ENCODE data around the gene PLCB2.

The PLCB2 gene

DNA sequence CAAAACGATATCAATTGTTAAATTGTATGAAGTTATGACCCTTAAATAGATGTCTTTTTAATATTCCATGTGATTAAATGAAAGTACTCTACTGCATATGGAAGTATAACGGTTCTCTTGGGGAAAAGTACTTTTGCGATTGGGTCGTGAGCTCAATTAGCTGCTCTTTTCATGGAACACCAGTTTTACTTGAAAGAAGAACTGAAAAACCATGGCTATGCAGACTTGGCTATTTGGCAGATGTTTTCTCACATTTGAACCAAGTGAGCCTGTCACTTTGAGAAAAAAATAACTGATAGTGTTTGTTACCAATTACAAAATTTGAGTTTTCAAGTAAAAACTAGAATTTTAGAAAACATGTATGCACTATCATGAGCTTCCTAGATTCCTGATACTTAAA is 9.8 kb upstream of the PLCB2 start:
- FAIRE-seq (no peak), DNase-seq (ENCODE audit: insufficient read length, low spot score) (no peak)
- TF ChIP-seq, protein P1, sequence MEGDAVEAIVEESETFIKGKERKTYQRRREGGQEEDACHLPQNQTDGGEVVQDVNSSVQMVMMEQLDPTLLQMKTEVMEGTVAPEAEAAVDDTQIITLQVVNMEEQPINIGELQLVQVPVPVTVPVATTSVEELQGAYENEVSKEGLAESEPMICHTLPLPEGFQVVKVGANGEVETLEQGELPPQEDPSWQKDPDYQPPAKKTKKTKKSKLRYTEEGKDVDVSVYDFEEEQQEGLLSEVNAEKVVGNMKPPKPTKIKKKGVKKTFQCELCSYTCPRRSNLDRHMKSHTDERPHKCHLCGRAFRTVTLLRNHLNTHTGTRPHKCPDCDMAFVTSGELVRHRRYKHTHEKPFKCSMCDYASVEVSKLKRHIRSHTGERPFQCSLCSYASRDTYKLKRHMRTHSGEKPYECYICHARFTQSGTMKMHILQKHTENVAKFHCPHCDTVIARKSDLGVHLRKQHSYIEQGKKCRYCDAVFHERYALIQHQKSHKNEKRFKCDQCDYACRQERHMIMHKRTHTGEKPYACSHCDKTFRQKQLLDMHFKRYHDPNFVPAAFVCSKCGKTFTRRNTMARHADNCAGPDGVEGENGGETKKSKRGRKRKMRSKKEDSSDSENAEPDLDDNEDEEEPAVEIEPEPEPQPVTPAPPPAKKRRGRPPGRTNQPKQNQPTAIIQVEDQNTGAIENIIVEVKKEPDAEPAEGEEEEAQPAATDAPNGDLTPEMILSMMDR (IDR thresholded peaks at IDR 0.05; ENCODE audit: insufficient read depth, missing control alignments): no peak

DNA sequence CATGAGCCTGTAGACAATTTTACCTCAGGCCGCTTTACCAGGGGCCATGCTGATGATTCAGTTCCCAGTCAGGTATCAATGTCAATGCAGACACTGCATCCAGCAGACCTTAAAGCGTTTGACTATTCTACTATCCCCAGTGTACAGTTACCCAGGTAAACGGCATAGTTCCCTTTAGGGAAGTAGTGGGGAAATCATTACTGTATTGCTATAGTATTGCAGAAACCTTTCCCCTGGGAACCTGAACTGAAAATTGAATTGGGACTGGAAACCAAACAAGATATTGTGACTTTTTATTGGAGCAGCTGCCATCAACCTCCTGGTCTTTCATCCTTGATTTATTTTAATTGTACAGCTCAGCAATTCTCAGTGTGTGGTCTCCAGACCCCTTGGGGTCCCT is 9.2 kb upstream of the PLCB2 start:
- FAIRE-seq (no peak), DNase-seq (ENCODE audit: insufficient read length, low spot score) (no peak)
- TF ChIP-seq, protein P1 (IDR thresholded peaks at IDR 0.05; ENCODE audit: insufficient read depth, missing control alignments): no peak

DNA sequence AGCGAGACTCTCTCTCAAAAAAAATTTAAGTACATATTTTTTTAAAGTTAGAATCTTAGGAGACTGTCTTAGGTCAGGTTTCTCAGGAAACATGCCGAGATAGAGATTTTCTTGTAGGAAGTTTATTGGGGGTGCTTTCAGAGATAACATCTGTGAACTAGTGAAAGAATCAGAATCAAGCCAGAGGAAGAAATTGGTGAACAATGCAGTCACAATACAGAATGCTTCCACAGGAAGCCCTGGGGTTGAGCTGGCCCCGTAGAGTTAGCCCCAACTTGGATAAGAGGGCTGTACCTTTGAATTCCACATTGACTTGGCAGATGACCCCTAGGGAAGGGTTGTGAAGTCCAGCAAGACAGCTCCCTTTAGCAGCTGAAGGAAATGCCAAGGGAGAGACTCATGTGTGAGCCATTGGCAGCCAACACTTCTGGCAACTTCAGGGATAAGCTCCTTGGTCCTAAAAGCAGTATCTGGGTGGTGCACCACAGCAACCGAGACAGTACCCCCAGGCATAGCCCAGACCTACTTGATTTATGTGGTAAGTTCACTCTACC is 7.1 kb upstream of the PLCB2 start:
- DNase-seq (ENCODE audit: insufficient read length, low spot score) (no peak), FAIRE-seq (no peak)

DNA sequence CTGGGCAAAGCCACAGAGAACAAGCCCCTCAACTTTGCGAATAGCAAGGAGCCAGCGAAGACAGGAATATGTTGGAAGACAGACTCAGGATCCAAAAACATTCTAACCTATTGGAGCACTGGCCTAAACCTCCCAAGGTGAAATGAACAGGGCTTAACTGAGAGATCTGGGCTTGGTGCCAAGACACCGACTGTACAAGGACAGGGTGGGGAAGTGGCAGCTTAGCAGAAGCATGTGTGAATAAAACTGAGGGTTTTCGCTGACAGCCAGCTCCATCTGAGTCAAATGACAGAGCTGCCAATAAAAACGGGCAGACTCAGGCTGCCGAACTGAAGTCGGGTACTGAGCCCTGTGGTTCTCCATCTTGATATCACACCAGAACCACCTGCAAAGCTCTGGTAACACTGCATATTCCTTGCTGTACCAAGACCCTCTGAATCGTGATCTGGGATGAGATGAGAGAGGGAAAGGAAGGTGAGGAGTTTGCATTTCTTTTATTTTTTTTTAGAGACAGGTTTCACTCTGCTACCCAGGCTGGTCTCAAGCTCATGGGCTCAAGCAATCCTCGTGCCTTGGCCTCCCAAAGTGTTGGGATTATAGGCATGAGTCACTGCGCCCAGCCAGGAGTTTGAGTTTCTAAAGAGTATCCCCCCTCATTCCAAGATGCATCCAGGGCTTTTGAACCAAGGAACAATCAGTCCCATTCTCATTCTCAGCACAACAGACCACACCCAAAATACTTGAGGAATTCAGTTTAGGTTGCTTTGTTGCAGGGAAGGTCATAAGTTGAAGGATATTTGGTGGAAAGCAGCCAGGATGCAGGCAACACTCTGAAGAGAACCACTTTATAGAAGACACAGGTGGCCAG is 6.0 kb upstream of the PLCB2 start:
- DNase-seq (ENCODE audit: insufficient read length, low spot score) (no peak), FAIRE-seq (no peak)
- TF ChIP-seq, protein P1 (IDR thresholded peaks at IDR 0.05; ENCODE audit: insufficient read depth, missing control alignments): no peak

More for the DNA sequence above, 7.1 kb upstream of the PLCB2 start:
- TF ChIP-seq, protein P1 (IDR thresholded peaks at IDR 0.05; ENCODE audit: insufficient read depth, missing control alignments): no peak

DNA sequence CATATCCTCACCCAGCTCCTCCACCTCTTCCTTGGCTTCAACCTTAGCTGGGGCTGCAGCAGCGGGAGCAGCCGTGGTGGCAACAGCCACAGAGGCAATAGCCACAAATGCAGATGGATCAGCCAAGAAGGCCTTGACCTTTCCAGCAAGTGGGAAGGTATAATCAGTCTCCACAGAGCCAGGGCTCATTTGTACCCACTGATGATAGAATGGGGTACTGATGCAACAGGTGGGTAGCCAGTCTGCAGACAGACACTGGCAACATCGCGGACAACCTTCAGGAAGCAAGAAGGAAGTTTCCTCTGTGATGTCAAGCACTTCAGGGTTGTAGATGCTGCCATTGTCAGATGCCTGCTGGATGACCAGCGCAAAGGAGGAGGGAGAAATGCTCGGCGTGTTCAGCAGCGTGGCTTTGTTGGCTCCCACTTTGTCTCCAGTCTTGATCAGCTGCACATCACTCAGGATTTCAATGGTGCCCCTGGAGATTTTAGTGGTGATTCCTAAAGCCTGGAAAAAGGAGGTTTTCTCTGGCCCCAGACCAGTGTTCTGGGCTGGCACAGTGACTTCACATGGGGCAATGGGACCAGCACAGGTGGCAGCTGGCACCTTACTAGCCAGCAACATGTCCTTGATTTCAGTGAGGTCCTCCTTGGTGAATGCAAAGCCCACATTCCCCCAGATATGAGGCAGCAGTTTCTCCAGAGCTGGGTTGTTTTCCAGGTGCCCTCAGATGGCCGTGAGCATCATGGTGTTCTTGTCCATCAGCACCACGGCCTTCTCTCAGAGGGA is 4.8 kb upstream of the PLCB2 start:
- DNase-seq (ENCODE audit: insufficient read length, low spot score) (no peak), FAIRE-seq (no peak)
- TF ChIP-seq, protein P1 (IDR thresholded peaks at IDR 0.05; ENCODE audit: insufficient read depth, missing control alignments): no peak

DNA sequence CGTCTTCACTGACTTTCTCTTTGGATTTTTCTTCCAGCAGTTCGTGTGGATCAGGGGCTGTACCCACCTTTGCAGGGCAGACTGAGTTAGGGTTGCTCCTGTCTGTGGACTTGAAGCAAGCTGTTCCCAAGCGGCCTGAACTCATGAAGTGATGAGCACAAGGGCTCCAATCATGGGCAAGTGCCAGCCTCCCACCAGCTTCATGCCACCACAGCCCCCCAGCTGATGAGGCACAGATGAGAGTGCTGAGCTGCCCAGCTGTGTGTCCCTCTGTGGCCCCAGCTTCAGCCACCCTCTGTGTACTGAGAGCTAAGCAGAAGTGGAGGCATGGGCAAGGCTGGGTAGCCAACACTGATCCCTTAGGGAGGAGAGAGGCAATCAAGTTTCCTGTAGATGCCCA is 3.3 kb upstream of the PLCB2 start:
- FAIRE-seq (no peak), DNase-seq (ENCODE audit: insufficient read length, low spot score) (no peak)
- TF ChIP-seq, protein P1 (IDR thresholded peaks at IDR 0.05; ENCODE audit: insufficient read depth, missing control alignments): no peak

Measured in D721Med (cell line).